HL-60/S4 treated with retinoic acid at 250 ng/mL for 4 days and 3 days (cell line): ENCODE data around the gene MRAS.
"Not testable (repeated sequence)": the region's sequence is repeated elsewhere in the genome, so short reads cannot be mapped to it uniquely, and the experiment has no call there.

Experiments used
- in situ Hi-C: fragments of 300-500 bp; cut with MboI; formaldehyde crosslinking; loops from 2 replicates; pipeline ENCODE4 v1.7.0; 2022; ENCODE audit warnings: low sequenced_read_pairs

MRAS gene

GRCh38 chr3:138442433-138442832 is 94.1 kb downstream of the MRAS start:
- in situ Hi-C loops = no loop called here

GRCh38 chr3:138443091-138443490 is 94.7 kb downstream of the MRAS start:
- in situ Hi-C loops = no loop called here

- in situ Hi-C loops = no loop called here
Observed at GRCh38 chr3:138443521-138444503, 95.4 kb downstream of the MRAS start.

- in situ Hi-C loops = no loop called here
Observed at GRCh38 chr3:138445236-138445635, 96.9 kb downstream of the MRAS start.

- in situ Hi-C loops = no loop called here
Observed at GRCh38 chr3:138445654-138446053, 97.3 kb downstream of the MRAS start.

- in situ Hi-C loops = no loop called here
Observed at GRCh38 chr3:138448631-138449030, 100.3 kb downstream of the MRAS start.

GRCh38 chr3:138449490-138449889 is 101.1 kb downstream of the MRAS start:
- in situ Hi-C loops = no loop called here

- in situ Hi-C loops = no loop called here
Observed at GRCh38 chr3:138450181-138450580, 101.8 kb downstream of the MRAS start.

GRCh38 chr3:138450704-138451424 is 102.5 kb downstream of the MRAS start:
- in situ Hi-C loops = no loop called here

GRCh38 chr3:138451595-138452162 is 103.3 kb downstream of the MRAS start:
- in situ Hi-C loops = no loop called here

GRCh38 chr3:138452436-138452835 is 104.1 kb downstream of the MRAS start:
- in situ Hi-C loops = no loop called here

- in situ Hi-C loops = not testable (repeated sequence)
Observed at GRCh38 chr3:138453940-138454339, 105.6 kb downstream of the MRAS start.
